Loucy (cell line): Measurements from ENCODE around the gene FBXL19.

Source experiments
- H2AFZ ChIP-seq: fragments of 200-600 bp; sonication (generic); 2 replicates; pipeline ENCODE4 v1.6.0; 2016; ENCODE audit warnings: antibody characterized with exemption, mild to moderate bottlenecking, low read length, moderate library complexity
- H3F3A ChIP-seq: fragments of 200-600 bp; 2 replicates; pipeline ENCODE4 v1.6.0; 2016; ENCODE audit warnings: antibody characterized with exemption, low read depth, mild to moderate bottlenecking
- H3K27me3 ChIP-seq: fragments of 200-600 bp; sonication (generic); 2 replicates; pipeline ENCODE4 v1.6.1; 2014; ENCODE audit warnings: low read length, mild to moderate bottlenecking; ENCODE audit not compliant: insufficient read depth, poor library complexity, severe bottlenecking
- H3K36me3 ChIP-seq: fragments of 200-600 bp; sonication (generic); 2 replicates; pipeline ENCODE4 v1.6.1; 2016; ENCODE audit warnings: low read length; ENCODE audit not compliant: insufficient read depth
- H3K4me1 ChIP-seq: fragments of 200-600 bp; sonication (generic); 2 replicates; pipeline ENCODE4 v1.5.1; 2014; ENCODE audit warnings: low read length, mild to moderate bottlenecking; ENCODE audit not compliant: insufficient read depth, poor library complexity, severe bottlenecking
- H3K4me2 ChIP-seq: fragments of 200-600 bp; sonication (generic); 2 replicates; pipeline ENCODE4 v1.6.0; 2014; ENCODE audit warnings: antibody characterized with exemption, low read length, low read depth, mild to moderate bottlenecking; ENCODE audit not compliant: poor library complexity, severe bottlenecking
- H3K4me3 ChIP-seq: fragments of 200-600 bp; sonication (generic); 2 replicates; pipeline ENCODE4 v1.5.1; 2014; ENCODE audit warnings: low read length, mild to moderate bottlenecking, mixed read lengths; ENCODE audit not compliant: poor library complexity, severe bottlenecking
- H3K79me2 ChIP-seq: fragments of 200-600 bp; sonication (generic); 2 replicates; pipeline ENCODE4 v1.6.1; 2014; ENCODE audit warnings: low read length; ENCODE audit not compliant: insufficient read depth
- H3K9ac ChIP-seq: fragments of 200-600 bp; sonication (generic); 2 replicates; pipeline ENCODE4 v1.6.0; 2014; ENCODE audit warnings: mild to moderate bottlenecking, low read depth, low read length, moderate library complexity; ENCODE audit not compliant: poor library complexity, severe bottlenecking
- H3K9me2 ChIP-seq: fragments of 200-600 bp; sonication (generic); replicated peaks from 2 replicates; pipeline ENCODE4 v1.6.1; 2016; ENCODE audit warnings: low read depth, low read length, mixed read lengths
- H3K9me3 ChIP-seq: fragments of 200-600 bp; sonication (generic); 2 replicates; pipeline ENCODE4 v1.6.1; 2014; ENCODE audit warnings: mild to moderate bottlenecking, antibody characterized with exemption, low read length, low read depth; ENCODE audit not compliant: insufficient read depth
- H4K20me1 ChIP-seq: fragments of 200-600 bp; sonication (generic); 2 replicates; pipeline ENCODE4 v1.6.0; 2014; ENCODE audit warnings: antibody characterized with exemption, low read length, mild to moderate bottlenecking; ENCODE audit not compliant: insufficient read depth, poor library complexity, severe bottlenecking
- EZH2phosphoT487 ChIP-seq: fragments of 200-600 bp; IDR thresholded peaks from 2 replicates; pipeline ENCODE4 v1.6.1; 2018; ENCODE audit warnings: antibody characterized with exemption, mild to moderate bottlenecking, moderate library complexity, borderline replicate concordance
- TF ChIP-seq, protein P1 (sequence below): fragments of 200-600 bp; sonication (generic); conservative IDR thresholded peaks from 2 replicates; pipeline ENCODE4 v1.5.1; 2014; ENCODE audit warnings: mild to moderate bottlenecking, antibody characterized with exemption, low read length

FBXL19 gene

DNA sequence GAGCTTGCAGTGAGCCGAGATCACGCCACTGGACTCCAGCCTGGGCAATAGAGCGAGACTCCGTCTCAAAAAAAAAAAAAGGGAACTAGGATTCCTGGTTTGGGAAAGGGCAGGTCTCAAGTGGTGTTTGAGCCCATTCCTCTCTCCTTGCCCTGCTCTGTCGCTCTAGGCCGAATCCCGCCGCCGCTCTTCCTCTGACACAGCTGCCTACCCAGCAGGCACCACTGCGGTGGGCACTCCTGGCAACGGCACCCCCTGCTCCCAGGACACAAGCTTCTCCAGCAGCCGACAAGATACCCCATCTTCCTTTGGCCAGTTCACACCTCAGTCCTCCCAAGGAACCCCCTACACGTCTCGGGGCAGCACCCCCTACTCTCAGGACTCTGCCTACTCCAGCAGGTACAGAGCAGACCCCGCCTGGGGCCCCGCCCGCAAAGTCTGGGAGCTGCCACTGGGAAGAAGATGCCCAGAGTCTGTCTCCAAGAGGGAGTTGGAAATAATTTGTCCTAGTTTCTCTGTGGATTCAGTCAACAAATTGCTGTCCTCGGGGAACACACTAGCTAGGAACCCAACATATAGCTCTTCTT, 40.6 kb downstream of the FBXL19 start:
- Histone ChIP-seq H2AFZ (no peak overlapping the region), H3F3A (no peaks in the 10 kb centered on the region), H3K4me1 (peaks cover 6% of the 10 kb centered on the region), H3K27me3 (no peaks in the 10 kb centered on the region), H3K4me2 (no peak overlapping the region), H4K20me1 (peaks cover 13% of the 10 kb centered on the region), H3K36me3 (peaks cover 76% of the 10 kb centered on the region; the same call in 1 of the 2 replicates), H3K4me3 (no peak overlapping the region), H3K9ac (no peak overlapping the region), H3K9me2 (no peaks in the 10 kb centered on the region), H3K79me2 (peaks cover 25% of the 10 kb centered on the region), H3K9me3 (no peaks in the 10 kb centered on the region)
- TF ChIP-seq, protein P1, sequence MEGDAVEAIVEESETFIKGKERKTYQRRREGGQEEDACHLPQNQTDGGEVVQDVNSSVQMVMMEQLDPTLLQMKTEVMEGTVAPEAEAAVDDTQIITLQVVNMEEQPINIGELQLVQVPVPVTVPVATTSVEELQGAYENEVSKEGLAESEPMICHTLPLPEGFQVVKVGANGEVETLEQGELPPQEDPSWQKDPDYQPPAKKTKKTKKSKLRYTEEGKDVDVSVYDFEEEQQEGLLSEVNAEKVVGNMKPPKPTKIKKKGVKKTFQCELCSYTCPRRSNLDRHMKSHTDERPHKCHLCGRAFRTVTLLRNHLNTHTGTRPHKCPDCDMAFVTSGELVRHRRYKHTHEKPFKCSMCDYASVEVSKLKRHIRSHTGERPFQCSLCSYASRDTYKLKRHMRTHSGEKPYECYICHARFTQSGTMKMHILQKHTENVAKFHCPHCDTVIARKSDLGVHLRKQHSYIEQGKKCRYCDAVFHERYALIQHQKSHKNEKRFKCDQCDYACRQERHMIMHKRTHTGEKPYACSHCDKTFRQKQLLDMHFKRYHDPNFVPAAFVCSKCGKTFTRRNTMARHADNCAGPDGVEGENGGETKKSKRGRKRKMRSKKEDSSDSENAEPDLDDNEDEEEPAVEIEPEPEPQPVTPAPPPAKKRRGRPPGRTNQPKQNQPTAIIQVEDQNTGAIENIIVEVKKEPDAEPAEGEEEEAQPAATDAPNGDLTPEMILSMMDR = no peak
- TF ChIP-seq EZH2phosphoT487 = no peak

DNA sequence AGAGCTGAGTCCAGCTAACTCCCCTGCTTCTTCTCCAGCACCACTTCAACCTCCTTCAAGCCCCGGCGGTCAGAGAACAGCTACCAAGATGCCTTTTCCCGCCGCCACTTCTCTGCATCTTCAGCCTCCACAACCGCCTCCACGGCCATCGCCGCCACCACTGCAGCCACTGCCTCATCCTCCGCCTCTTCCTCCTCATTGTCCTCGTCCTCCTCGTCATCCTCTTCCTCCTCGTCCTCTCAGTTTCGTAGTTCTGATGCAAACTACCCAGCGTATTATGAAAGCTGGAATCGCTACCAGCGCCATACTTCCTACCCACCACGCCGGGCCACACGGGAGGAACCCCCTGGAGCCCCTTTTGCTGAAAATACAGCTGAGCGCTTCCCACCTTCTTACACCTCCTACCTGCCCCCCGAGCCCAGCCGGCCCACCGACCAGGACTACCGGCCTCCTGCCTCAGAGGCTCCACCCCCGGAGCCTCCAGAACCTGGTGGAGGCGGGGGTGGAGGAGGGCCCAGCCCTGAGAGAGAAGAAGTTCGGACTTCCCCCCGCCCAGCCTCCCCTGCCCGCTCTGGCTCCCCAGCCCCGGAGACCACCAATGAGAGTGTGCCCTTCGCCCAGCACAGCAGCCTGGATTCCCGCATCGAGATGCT, 41.3 kb downstream of the FBXL19 start:
- no peaks in the 10 kb centered on the region for H3K4me1 ChIP-seq
- H3K4me3 ChIP-seq = no peak overlapping the region
- H4K20me1 ChIP-seq = peaks cover 7% of the 10 kb centered on the region
- H3K36me3 ChIP-seq = peaks cover 78% of the 10 kb centered on the region; the same call in 1 of the 2 replicates
- TF ChIP-seq EZH2phosphoT487 = no peak
- TF ChIP-seq, protein P1 = no peak
- no peak overlapping the region for H3K9ac ChIP-seq
- H3K79me2 ChIP-seq = peaks cover 18% of the 10 kb centered on the region
- no peaks in the 10 kb centered on the region for H3K27me3 ChIP-seq
- no peaks in the 10 kb centered on the region for H3K9me3 ChIP-seq
- H3F3A ChIP-seq = no peaks in the 10 kb centered on the region
- no peaks in the 10 kb centered on the region for H3K9me2 ChIP-seq
- no peak overlapping the region for H3K4me2 ChIP-seq
- no peak overlapping the region for H2AFZ ChIP-seq

DNA sequence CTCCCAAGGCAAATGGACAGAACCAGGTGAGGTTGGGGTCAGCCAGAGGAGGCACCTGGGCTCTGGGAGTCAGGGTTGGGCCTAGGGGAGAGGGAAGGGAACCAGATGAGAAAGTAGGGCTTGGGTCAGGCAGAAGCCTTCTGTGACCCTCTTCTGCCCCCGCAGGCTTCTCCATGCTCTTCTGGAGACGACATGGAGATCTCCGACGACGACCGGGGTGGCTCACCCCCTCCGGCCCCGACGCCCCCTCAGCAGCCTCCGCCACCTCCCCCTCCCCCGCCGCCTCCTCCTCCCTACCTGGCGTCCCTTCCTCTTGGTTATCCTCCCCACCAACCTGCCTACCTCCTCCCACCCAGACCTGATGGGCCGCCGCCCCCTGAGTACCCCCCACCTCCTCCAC, 42.1 kb downstream of the FBXL19 start:
- no peak for TF ChIP-seq EZH2phosphoT487
- TF ChIP-seq, protein P1 = no peak
- no peak overlapping the region for H3K9ac ChIP-seq
- H3K4me2 ChIP-seq = no peak overlapping the region
- H4K20me1 ChIP-seq = no peaks in the 10 kb centered on the region
- H2AFZ ChIP-seq = no peak overlapping the region
- H3K79me2 ChIP-seq = peaks cover 10% of the 10 kb centered on the region; the same call in 1 of the 2 replicates
- no peaks in the 10 kb centered on the region for H3K4me1 ChIP-seq
- H3K36me3 ChIP-seq = peaks cover 80% of the 10 kb centered on the region; the same call in 1 of the 2 replicates
- no peak overlapping the region for H3K4me3 ChIP-seq
- H3K9me3 ChIP-seq = no peaks in the 10 kb centered on the region
- H3K9me2 ChIP-seq = no peaks in the 10 kb centered on the region
- no peaks in the 10 kb centered on the region for H3F3A ChIP-seq
- no peaks in the 10 kb centered on the region for H3K27me3 ChIP-seq
